HL-60 (cell line): Measurements from ENCODE around the gene NONO.

Experiments
- POLR2AphosphoS5 ChIP-seq: IDR thresholded peaks from 2 replicates; pipeline ENCODE4 v1.6.1; 2012; ENCODE audit warnings: low read depth
- SPI1 ChIP-seq: IDR thresholded peaks from 2 replicates; pipeline ENCODE4 v1.6.1; 2012; ENCODE audit warnings: low read depth, mild to moderate bottlenecking, borderline replicate concordance
- TF ChIP-seq, protein P1 (sequence below): IDR thresholded peaks from one replicate; pipeline ENCODE4 v1.5.1; 2011; ENCODE audit warnings: low read length, control low read depth, inconsistent platforms; ENCODE audit not compliant: insufficient read depth
- TF ChIP-seq, protein P2 (sequence below): IDR thresholded peaks from 2 replicates; pipeline ENCODE4 v1.6.1; 2012; ENCODE audit warnings: low read depth; ENCODE audit not compliant: insufficient replicate concordance

- no peak for TF ChIP-seq POLR2AphosphoS5
- no peak for TF ChIP-seq SPI1
- TF ChIP-seq, protein P1, sequence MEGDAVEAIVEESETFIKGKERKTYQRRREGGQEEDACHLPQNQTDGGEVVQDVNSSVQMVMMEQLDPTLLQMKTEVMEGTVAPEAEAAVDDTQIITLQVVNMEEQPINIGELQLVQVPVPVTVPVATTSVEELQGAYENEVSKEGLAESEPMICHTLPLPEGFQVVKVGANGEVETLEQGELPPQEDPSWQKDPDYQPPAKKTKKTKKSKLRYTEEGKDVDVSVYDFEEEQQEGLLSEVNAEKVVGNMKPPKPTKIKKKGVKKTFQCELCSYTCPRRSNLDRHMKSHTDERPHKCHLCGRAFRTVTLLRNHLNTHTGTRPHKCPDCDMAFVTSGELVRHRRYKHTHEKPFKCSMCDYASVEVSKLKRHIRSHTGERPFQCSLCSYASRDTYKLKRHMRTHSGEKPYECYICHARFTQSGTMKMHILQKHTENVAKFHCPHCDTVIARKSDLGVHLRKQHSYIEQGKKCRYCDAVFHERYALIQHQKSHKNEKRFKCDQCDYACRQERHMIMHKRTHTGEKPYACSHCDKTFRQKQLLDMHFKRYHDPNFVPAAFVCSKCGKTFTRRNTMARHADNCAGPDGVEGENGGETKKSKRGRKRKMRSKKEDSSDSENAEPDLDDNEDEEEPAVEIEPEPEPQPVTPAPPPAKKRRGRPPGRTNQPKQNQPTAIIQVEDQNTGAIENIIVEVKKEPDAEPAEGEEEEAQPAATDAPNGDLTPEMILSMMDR = no peak
- TF ChIP-seq, protein P2, sequence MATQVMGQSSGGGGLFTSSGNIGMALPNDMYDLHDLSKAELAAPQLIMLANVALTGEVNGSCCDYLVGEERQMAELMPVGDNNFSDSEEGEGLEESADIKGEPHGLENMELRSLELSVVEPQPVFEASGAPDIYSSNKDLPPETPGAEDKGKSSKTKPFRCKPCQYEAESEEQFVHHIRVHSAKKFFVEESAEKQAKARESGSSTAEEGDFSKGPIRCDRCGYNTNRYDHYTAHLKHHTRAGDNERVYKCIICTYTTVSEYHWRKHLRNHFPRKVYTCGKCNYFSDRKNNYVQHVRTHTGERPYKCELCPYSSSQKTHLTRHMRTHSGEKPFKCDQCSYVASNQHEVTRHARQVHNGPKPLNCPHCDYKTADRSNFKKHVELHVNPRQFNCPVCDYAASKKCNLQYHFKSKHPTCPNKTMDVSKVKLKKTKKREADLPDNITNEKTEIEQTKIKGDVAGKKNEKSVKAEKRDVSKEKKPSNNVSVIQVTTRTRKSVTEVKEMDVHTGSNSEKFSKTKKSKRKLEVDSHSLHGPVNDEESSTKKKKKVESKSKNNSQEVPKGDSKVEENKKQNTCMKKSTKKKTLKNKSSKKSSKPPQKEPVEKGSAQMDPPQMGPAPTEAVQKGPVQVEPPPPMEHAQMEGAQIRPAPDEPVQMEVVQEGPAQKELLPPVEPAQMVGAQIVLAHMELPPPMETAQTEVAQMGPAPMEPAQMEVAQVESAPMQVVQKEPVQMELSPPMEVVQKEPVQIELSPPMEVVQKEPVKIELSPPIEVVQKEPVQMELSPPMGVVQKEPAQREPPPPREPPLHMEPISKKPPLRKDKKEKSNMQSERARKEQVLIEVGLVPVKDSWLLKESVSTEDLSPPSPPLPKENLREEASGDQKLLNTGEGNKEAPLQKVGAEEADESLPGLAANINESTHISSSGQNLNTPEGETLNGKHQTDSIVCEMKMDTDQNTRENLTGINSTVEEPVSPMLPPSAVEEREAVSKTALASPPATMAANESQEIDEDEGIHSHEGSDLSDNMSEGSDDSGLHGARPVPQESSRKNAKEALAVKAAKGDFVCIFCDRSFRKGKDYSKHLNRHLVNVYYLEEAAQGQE = no peak
Measured at GRCh38 chrX:71252221-71252620, 31.2 kb upstream of the NONO start.
